C4-2B (cell line): ENCODE results near the gene SH3RF2.
"Not testable (repeated sequence)": the region's sequence is repeated elsewhere in the genome, so short reads cannot be mapped to it uniquely, and the experiment has no call there.

Experiments
- H3K27ac ChIP-seq: fragments of 450-650 bp; 2 replicates; pipeline ENCODE4 v1.5.1; 2017
- CTCF ChIP-seq: fragments of 450-650 bp; conservative IDR thresholded peaks from 2 replicates; pipeline ENCODE4 v1.5.1; 2017; ENCODE audit warnings: mild to moderate bottlenecking
- ZFX ChIP-seq: fragments of 450-650 bp; IDR thresholded peaks from 2 replicates; pipeline ENCODE4 v1.6.1; 2017

Gene SH3RF2

GRCh38 chr5:146091881-146092280, 155.5 kb downstream of the SH3RF2 start:
- TF ChIP-seq CTCF, result no peak
- TF ChIP-seq ZFX, result no peak
- no peak overlapping the region for H3K27ac ChIP-seq

- no peak overlapping the region for H3K27ac ChIP-seq
- TF ChIP-seq CTCF, result no peak
- no peak for TF ChIP-seq ZFX
These were observed 161.7 kb downstream of the SH3RF2 start for GRCh38 chr5:146098047-146098446.

- TF ChIP-seq ZFX, result no peak
- no peak for TF ChIP-seq CTCF
- H3K27ac ChIP-seq, result no peak overlapping the region
These were observed 165.3 kb downstream of the SH3RF2 start for GRCh38 chr5:146101646-146102045.

GRCh38 chr5:146103594-146103993, 167.2 kb downstream of the SH3RF2 start:
- no peak overlapping the region for H3K27ac ChIP-seq
- TF ChIP-seq ZFX (no peak), CTCF (no peak)

GRCh38 chr5:146105477-146105876, 169.1 kb downstream of the SH3RF2 start, which contains the start of gene PLAC8L1:
Gene PLAC8L1 (minus strand): TSS chr5:146105577. CDS start chr5:146104311, 1,266 bp downstream.
- H3K27ac ChIP-seq, result no peak within 1 kb of the TSS
- TF ChIP-seq CTCF (no peak), ZFX (no peak)

- no peak for TF ChIP-seq CTCF
- TF ChIP-seq ZFX, result no peak
- no peak overlapping the region for H3K27ac ChIP-seq
These were observed 171.5 kb downstream of the SH3RF2 start for GRCh38 chr5:146107901-146108300.

- not testable (repeated sequence) for H3K27ac ChIP-seq
These were observed 172.5 kb downstream of the SH3RF2 start for GRCh38 chr5:146108870-146109269.

- TF ChIP-seq ZFX, result no peak
- TF ChIP-seq CTCF, result no peak
- no peak overlapping the region for H3K27ac ChIP-seq
These were observed 173.0 kb downstream of the SH3RF2 start for GRCh38 chr5:146109379-146109778.
